Measurements from ENCODE around the gene NFKB2. TPM values are rescaled to one million over a fixed set of nuclear protein-coding genes. Genes with fewer than 3 reads are reported as not detected.

NFKB2 gene
- total RNA-seq, 6 experiments from 2014 or later = 23.1 to 27.4 (median 26.1) TPM

GRCh38 chr10:102402512-102402896 lies 7.0 kb downstream of the NFKB2 start:
- Mint-ChIP-seq H3K9me3 (no peaks in the 10 kb centered on the region), H3K27ac (no peak overlapping the region), H3K36me3 (ENCODE audit: low read depth) (no peaks in the 10 kb centered on the region), H3K27me3 (ENCODE audit: insufficient read depth) (peaks cover 17% of the 10 kb centered on the region), H3K4me1 (ENCODE audit: low read depth) (peaks cover 24% of the 10 kb centered on the region), H3K4me3 (no peak overlapping the region)
- TF ChIP-seq, protein P1, sequence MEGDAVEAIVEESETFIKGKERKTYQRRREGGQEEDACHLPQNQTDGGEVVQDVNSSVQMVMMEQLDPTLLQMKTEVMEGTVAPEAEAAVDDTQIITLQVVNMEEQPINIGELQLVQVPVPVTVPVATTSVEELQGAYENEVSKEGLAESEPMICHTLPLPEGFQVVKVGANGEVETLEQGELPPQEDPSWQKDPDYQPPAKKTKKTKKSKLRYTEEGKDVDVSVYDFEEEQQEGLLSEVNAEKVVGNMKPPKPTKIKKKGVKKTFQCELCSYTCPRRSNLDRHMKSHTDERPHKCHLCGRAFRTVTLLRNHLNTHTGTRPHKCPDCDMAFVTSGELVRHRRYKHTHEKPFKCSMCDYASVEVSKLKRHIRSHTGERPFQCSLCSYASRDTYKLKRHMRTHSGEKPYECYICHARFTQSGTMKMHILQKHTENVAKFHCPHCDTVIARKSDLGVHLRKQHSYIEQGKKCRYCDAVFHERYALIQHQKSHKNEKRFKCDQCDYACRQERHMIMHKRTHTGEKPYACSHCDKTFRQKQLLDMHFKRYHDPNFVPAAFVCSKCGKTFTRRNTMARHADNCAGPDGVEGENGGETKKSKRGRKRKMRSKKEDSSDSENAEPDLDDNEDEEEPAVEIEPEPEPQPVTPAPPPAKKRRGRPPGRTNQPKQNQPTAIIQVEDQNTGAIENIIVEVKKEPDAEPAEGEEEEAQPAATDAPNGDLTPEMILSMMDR (IDR thresholded peaks at IDR 0.05) = no peak
- no peak for DNase-seq

DNA sequence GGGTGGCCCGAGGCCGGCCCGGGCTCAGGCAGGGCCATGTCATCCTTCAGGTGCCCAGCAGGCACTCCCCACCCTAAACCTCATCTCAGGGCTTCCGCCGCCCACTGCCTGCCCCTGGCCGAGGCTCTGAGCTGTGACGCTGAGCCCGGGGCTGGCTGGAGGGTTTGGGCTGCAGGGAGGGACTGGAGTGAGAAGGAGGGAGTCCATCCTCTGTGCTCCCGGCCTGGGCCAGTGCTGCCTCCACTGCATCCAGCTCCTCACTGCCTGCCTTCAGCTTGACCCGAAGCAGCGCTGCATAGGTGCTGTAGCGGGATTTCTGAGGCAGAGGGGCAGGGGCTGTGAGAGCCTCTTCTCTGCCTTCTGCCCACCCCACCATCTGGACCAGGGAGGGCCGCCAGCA lies 7.6 kb downstream of the NFKB2 start:
- Mint-ChIP-seq H3K4me1 (ENCODE audit: low read depth) (peaks cover 24% of the 10 kb centered on the region), H3K27me3 (ENCODE audit: insufficient read depth) (peaks cover 20% of the 10 kb centered on the region)

DNA sequence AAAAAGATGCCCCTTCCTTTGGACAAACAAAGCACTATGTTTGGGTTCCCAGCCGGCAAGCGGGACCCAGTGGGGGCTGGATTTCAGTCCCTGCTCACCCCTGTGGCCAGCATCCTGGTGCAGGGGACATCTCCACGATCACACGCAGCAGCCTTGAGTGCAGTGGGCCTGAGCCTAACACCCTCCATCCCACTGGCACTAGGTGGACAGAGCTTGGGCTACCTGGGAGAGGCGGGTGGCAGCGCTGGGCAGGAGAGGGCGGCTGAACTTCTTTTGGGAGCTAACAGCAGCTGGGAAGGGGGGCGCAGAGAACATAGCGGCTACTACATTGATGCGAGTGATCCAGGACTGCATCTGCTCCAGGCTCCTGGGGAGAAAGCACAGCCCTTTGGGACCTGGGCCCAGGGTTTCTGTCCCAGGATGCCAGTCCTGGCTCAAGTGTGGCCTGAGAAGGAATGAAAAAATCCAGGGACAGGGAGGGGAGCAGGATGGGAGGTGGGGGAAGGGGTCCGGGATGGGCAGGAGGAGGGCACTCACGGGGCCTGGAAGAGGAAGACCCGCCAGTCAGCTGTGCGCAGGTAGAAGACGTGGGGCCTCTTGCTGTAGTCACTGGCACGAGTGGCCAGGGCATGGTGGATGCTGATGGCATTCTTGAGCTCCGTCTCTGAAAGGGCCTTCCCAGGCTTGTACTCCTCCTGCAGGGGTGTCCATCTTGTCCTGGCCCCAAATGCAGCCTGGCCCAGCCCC lies 9.0 kb downstream of the NFKB2 start:
- Mint-ChIP-seq H3K9me3 (no peaks in the 10 kb centered on the region), H3K27me3 (ENCODE audit: insufficient read depth) (peaks cover 25% of the 10 kb centered on the region), H3K27ac (no peak overlapping the region), H3K4me1 (ENCODE audit: low read depth) (peaks cover 25% of the 10 kb centered on the region), H3K4me3 (no peak overlapping the region), H3K36me3 (ENCODE audit: low read depth) (peaks cover 1% of the 10 kb centered on the region; the same call in 1 of the 2 replicates)
- no peak for DNase-seq
- TF ChIP-seq, protein P1 (IDR thresholded peaks at IDR 0.05) = no peak

More for the DNA sequence above, 7.6 kb downstream of the NFKB2 start:
- Mint-ChIP-seq H3K27ac (no peak overlapping the region), H3K9me3 (no peaks in the 10 kb centered on the region), H3K4me3 (no peak overlapping the region), H3K36me3 (ENCODE audit: low read depth) (no peaks in the 10 kb centered on the region; the same call in 1 of the 2 replicates)
- TF ChIP-seq, protein P1 (IDR thresholded peaks at IDR 0.05) = no peak
- DNase-seq = no peak

DNA sequence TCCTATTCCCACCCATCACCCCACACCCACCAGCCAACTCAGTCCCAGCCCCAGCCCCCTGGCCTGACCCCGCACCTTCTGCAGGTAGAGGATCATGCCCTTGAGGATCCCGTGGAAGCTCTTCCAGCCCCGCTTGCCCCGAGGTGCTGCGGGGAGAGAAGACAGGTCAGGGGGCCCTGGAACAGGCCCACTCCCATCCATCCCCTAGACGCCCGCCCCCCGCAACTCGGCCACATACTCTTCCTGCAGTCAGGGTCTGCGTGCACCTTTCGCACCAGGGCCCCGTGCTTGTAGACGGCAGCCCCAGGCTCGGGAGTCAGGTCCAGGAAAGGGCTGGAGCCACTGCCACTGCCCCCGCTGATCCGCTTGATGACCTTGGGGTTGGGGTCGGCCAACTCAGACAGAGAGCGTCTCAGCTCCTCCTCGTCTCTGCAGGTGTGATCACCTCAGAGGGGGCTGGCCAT lies 9.6 kb downstream of the NFKB2 start:
- DNase-seq = no peak
- Mint-ChIP-seq H3K4me3 (no peak overlapping the region), H3K9me3 (no peaks in the 10 kb centered on the region), H3K27me3 (ENCODE audit: insufficient read depth) (peaks cover 31% of the 10 kb centered on the region), H3K4me1 (ENCODE audit: low read depth) (peaks cover 27% of the 10 kb centered on the region), H3K27ac (no peak overlapping the region), H3K36me3 (ENCODE audit: low read depth) (peaks cover 7% of the 10 kb centered on the region; the same call in 1 of the 2 replicates)
- TF ChIP-seq, protein P1 (IDR thresholded peaks at IDR 0.05) = no peak

DNA sequence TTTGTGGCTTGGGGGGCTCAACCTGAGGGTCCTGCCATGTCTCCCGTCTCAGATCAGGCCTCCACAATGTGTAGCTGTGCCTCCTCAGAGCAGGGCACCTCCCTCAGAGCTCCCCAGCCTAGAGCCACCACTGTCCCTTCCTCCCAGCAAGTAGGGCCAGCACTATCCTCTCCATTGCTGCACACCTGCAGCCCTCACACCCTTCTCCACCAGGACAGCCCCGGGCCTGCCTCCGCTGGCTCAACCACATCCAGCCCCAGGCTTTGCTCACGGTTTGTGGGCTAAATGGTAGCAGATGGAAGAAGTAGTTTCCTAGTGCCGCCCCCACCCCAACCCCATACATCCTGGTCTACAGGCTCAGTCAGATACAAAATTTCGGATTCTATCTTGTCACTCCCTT lies 10.1 kb downstream of the NFKB2 start:
- H3K9me3 Mint-ChIP-seq = no peaks in the 10 kb centered on the region
- no peak overlapping the region for H3K4me3 Mint-ChIP-seq
- peaks cover 7% of the 10 kb centered on the region; the same call in 1 of the 2 replicates for H3K36me3 Mint-ChIP-seq (ENCODE audit: low read depth)
- peaks cover 33% of the 10 kb centered on the region for H3K27me3 Mint-ChIP-seq (ENCODE audit: insufficient read depth)
- TF ChIP-seq, protein P1 (IDR thresholded peaks at IDR 0.05) = no peak
- no peak overlapping the region for H3K27ac Mint-ChIP-seq
- H3K4me1 Mint-ChIP-seq (ENCODE audit: low read depth) = peaks cover 27% of the 10 kb centered on the region
- DNase-seq = no peak

All from HFFc6 (cell line).